ENCODE measurements around the gene FGF12.

- TF ChIP-seq ZC3H10 (CRISPR knock-in tag; IDR thresholded peaks at IDR 0.05) (no peak), ZNF565 (CRISPR knock-in tag; conservative IDR thresholded peaks at IDR 0.05; ENCODE audit: low read depth) (no peak), ZFP30 (CRISPR knock-in tag; IDR thresholded peaks at IDR 0.05) (no peak)
These were observed 635.5 kb downstream of the FGF12 start for GRCh38 chr3:192091831-192092230.
